ENCODE data around the gene FCMR.

DNA sequence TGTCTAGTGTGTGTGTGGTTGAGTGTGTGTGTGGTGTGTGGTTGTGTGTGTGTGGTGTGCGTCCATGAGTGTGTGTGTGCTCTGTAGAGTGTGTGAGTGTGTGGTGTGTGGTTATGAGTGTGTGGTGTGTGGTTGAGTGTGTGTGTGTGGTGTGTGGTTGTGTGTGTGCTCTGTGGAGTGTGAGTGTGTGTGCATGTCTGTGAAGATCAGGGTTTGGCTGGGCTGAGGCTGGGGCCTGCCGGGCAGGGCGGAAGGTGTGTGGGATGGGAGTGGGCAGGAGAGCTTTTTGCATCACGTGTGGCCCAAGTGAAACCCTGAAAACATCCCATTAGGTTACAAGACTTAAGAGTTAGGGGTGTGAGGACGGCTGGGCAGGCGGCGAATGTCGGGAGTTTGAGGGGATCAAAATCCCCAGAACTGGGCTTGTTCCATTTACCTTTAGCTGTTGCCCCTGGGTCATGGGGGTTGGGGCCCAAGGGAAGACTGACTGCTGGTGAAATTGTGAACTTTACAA, 2.9 kb upstream of the FCMR start:
- TF ChIP-seq, protein P1, sequence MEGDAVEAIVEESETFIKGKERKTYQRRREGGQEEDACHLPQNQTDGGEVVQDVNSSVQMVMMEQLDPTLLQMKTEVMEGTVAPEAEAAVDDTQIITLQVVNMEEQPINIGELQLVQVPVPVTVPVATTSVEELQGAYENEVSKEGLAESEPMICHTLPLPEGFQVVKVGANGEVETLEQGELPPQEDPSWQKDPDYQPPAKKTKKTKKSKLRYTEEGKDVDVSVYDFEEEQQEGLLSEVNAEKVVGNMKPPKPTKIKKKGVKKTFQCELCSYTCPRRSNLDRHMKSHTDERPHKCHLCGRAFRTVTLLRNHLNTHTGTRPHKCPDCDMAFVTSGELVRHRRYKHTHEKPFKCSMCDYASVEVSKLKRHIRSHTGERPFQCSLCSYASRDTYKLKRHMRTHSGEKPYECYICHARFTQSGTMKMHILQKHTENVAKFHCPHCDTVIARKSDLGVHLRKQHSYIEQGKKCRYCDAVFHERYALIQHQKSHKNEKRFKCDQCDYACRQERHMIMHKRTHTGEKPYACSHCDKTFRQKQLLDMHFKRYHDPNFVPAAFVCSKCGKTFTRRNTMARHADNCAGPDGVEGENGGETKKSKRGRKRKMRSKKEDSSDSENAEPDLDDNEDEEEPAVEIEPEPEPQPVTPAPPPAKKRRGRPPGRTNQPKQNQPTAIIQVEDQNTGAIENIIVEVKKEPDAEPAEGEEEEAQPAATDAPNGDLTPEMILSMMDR (IDR thresholded peaks at IDR 0.05) = no peak
- TF ChIP-seq EP300 (IDR thresholded peaks at IDR 0.05) (no peak), POLR2A (IDR thresholded peaks at IDR 0.05; ENCODE audit: low read depth) (no peak), POLR2AphosphoS5 (IDR thresholded peaks at IDR 0.05) (no peak)
